Spleen (tissue), 7 donors: ENCODE data around the gene NDP.

Experiments used
- POLR2A ChIP-seq, 3 donors: fragments of 450-650 bp; IDR thresholded peaks; one replicate each; pipeline ENCODE4 v1.5.1; 2017; ENCODE audit warnings: antibody characterized with exemption in 3 of 3, mild to moderate bottlenecking in 1 of 3
- POLR2AphosphoS5 ChIP-seq, 3 donors: sonication (generic); formaldehyde crosslinking; IDR thresholded peaks; one replicate each; pipeline ENCODE4 v1.5.1; 2017; ENCODE audit warnings: antibody characterized with exemption in 3 of 3
- TF ChIP-seq, protein P1 (sequence below), 11 experiments: fragments of 200-600 bp in 7 of 11; fragments of 450-650 bp in 4 of 11; sonication (generic) in 4 of 11; IDR thresholded peaks in 8 of 11; conservative IDR thresholded peaks in 3 of 11; 1 replicate in 7 of 11; 2 replicates in 4 of 11; pipeline versions ENCODE4 v1.4.0 to v1.8.0; 2016 to 2021; ENCODE audit warnings: antibody characterized with exemption in 11 of 11, inconsistent platforms in 4 of 11, mild to moderate bottlenecking in 1 of 11
- donor health status: DM: no; HTN: no; CAD: no; lungs with moderate emphysema.
- donor health status: DM: no; HTN: no; CAD: no.
- donor health status: DM: no; HTN: no; CAD: no.

DNA sequence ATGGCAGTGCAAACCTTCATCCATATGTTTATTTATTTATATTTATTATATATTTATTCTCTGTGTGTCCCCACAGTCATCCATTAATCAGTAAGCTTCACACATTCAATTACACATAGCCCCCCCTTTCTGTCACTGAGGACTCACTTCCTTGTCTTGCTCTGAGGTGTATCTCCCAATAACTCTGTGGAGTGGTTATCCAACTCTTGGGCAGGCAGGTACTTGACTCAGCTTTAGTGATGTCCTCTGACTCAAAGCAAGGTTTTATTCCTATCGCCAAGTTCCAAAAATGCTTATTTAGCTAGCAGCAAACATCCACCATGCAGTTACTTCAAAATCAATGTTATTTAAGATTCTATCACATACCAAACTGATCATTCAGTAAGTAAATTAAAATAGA is 25.2 kb upstream of the NDP start:
- TF ChIP-seq, protein P1, sequence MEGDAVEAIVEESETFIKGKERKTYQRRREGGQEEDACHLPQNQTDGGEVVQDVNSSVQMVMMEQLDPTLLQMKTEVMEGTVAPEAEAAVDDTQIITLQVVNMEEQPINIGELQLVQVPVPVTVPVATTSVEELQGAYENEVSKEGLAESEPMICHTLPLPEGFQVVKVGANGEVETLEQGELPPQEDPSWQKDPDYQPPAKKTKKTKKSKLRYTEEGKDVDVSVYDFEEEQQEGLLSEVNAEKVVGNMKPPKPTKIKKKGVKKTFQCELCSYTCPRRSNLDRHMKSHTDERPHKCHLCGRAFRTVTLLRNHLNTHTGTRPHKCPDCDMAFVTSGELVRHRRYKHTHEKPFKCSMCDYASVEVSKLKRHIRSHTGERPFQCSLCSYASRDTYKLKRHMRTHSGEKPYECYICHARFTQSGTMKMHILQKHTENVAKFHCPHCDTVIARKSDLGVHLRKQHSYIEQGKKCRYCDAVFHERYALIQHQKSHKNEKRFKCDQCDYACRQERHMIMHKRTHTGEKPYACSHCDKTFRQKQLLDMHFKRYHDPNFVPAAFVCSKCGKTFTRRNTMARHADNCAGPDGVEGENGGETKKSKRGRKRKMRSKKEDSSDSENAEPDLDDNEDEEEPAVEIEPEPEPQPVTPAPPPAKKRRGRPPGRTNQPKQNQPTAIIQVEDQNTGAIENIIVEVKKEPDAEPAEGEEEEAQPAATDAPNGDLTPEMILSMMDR (IDR thresholded peaks at IDR 0.05 in 8 of 11, conservative IDR thresholded peaks at IDR 0.05 in 3 of 11) = no peak
- TF ChIP-seq POLR2A (IDR thresholded peaks at IDR 0.05) (no peak), POLR2AphosphoS5 (IDR thresholded peaks at IDR 0.05) (no peak)
